LHCN-M2 (cell line): ENCODE data around the gene PLN. TPM values are rescaled to one million over a fixed set of nuclear protein-coding genes. Genes with fewer than 3 reads are reported as not detected.

Experiments used
- DNase-seq: peaks from one replicate; pipeline ENCODE4 v3.0.0-alpha.2; 2012; ENCODE audit warnings: low read depth
- total RNA-seq: library from RNA; depleted of rRNA; stranded (reverse); fragments of >200 nt; gene quantifications from 2 replicates; pipeline ENCODE4 v1.2.3, GENCODE V29; 2014

PLN gene
- total RNA-seq, 1 experiment from 2014 or later, result not detected

DNA sequence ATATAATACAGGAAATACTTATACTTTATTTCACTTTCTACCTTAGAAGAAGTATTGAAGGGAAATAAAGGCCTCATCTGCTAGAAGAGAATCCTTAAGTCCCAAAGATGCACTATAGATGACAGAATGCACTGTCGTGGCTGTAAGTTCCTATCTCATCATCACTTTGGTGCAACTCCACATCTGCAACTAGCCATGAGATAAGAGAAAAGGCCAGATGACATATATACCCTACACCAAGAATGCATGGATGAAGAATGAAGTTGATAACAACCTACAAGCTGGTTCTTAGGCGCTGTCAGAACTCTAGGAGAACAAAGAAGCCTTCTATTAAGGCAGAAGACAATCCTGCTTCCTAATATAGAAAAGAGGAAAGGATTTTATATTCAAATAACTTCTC lies 11.6 kb upstream of the PLN start:
- DNase-seq, result no peak

DNA sequence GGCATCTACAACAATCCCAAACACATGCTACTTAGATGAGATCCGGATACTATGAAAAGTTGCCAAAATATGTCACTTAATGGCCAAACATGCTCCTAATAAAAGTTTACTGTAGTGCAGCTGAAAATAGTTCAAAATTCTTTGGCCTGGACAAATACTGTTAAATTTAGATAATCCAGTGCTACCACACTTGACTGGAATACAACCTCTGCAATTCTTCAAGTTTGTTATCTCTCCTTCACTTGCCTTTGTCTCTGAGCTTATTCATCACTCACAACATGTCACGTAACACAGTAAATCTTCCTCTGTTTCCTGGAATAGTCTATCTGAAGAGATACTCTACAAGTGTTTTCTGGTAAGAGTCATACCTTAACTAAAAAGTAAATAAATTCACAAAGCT lies 10.5 kb upstream of the PLN start:
- DNase-seq, result no peak

DNA sequence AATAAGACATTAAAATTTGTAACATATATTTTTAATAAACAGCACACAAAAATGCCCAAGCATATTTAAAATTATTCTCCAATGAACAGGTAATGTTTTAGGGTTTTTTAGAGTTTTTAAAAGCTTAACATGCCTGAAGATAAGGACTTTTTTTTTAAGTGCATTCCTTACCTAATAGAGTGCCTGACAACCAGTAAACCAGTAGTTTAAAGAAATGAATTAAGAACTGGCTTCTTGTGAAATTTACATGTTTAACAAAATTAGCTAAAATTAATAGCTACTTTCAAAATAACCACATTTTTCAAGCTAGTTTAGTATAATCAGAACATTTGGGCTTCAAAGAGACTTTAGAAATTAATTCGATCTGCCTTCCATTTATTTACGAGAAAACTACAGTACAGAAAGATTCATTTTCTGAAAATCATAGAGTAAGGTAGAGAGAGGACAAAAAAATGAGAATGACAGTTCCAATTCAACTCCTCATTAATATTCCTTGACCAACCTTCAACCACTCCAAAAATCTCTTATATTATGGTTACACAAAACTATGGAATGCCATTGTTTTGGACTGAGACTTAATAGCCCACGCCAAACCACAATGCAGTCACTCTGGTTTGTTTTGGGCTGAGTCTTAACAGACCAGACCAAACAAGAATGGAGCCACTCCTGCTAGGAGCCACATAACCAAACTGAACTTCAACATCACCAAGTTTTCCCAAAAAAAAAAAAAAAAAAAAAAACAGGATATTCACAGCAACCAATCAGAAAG lies 5.7 kb upstream of the PLN start:
- peak; percentile 67 for DNase-seq

DNA sequence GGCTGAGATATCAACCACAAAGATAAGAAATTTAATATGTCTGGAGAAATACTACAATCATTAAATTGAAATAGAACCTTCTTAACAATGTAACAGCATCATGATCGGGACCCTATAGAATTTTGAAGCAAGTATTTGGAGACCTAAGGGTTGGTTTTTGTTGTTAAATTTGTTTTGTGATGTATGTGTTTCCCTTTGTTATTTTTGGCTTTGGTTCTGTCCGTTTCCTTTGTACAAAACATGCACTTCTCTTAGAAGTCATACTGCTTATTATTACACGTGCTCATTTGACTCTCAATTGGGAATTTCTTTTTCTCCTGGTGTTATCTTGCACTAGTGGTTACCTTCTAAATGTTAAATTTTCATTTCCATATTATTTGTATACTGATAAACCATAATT lies 4.0 kb upstream of the PLN start:
- DNase-seq, result no peak

DNA sequence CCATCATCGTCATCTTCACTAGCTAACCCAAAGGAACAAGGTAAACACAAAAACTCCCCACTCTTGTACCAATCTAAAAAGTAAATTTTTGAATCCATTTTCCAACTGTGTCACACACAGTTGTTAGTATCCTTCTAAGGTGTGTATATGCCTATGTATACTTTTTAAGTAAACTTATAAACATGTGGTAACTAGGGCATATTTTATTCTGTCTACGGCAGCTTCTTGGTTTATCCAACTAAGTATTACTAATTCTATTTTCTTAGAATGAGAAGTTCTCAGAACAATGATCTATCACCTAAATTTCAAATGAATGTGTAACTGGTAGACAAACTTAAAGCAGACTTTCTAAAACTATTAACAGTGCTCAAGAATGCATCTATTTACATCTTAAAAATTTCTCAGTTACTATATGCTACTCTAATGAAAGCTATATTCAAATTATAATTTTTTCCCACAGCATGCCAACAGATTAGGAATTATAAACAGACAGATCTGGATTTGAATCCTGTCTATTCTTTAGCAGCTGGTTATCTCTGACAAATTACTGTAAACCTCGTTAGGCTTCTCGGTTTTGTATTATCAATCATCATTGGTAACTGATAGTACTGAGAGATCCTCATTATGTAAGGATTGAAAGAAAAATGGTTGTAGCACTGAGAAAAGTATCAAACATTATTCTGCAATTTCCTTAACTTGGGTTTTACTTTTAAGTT lies 1.8 kb upstream of the PLN start:
- no peak for DNase-seq

DNA sequence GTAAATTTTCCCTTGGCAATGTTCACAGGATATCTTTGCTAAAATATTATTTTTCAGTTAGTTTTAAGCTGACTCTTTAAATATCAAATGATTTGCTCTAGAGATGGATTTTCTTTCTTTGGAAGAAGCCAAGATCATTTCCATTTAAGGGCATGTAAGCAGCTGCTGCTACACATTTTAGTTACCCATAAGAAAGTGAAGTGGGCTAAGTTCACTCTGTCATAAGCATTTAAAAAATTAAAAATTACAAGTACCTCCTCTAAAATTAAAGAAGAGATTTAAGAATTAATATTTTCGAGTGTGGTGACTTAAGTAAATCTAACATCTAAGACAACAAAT lies 1.2 kb upstream of the PLN start:
- no peak for DNase-seq

DNA sequence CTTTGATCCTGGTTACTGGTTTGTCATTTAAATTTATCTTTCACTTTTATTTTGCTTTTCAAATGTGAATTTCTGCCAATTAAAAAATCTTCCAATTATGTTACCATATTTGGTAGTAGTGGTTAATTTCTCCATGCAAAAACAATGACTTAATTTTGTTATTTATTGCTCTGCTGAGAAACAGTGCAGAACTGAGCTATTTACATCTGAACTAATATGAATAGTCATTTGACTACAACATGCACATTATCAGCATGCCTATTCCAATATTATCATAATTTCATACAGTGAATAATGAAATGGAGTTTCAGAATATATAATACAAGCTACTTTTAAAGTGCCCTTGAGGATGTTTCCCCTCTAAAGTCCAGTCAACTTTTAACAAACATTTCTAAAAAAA lies 517 bp downstream of the PLN start:
- DNase-seq, result no peak

DNA sequence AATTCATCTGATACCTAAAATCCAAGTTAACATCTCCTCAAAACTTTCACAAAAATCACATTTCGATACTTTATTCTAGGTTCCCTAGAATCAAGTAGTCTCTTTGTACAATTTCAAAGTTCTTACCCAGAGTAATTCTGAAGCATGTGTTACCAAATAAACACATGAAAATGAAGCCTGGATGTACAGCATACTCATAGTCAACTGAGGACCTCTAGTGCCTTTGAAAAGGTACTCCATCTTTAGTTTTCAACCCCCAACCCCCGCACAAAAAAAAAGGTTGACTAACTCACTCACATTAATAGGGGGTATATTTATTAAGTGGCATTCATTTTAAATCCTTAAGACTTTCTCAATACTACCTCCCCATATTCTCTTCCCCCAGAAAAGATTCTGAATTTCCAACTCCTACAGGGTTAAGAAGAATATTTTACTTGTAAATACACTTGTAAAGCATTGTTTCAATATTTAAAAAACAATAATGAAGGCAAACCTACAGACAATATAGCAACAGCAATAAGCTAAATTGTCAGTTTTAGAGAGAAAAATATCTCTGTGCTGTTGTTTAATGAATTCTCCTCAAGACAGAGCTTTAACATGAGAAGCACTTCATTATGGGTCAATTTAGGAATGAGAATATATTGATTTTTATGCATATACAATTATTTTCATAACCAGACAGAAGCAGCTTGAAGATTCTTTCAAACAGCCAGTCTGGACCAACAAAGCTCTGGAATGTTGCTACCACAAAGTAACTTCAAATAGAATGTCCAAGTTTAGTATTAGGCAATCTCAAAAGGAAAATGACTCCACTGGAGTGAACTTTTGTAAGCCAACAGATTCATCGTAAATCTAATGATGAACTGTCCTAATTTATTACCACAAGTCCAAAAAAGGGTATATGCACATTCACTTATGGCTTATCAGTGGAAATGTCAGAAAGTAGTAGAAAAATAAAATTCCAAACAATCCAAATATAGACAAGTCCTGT lies 3.3 kb downstream of the PLN start:
- peak; percentile 68 for DNase-seq

DNA sequence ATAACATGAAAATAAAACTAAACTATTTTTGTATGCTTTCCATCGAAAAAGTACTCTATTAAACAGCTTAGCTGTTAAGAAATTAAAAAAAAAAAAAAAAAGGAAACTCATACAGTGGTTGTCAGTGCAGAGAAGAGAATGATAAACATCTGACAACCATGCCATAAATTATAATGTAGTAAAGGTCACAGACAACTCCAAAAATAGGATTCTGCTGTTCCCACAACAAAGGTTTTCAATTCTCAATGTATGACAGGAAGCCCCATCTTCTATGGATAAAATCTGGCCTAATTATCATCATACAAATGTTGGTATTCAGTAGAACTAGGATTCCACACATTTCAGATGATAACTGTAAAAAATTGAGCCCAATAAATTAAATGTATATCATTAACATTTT lies 5.0 kb downstream of the PLN start:
- no peak for DNase-seq

DNA sequence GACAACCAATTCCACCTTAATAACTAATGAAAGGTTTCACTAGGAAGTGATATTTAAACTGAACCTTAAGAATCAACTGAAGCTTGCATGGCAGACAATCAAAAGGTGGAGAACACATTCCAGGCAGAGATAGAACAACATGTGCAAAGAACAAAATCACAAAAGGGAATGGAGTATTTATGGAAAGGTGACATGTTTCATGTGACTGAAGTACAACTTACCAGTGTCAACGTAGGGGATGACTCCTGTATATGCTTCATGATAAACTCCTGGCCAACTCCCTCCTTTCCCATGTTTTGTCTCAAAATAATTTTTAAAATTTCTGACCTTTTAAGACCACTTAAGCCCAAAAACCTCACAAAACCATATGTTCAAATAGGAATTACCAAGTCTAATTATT lies 6.6 kb downstream of the PLN start:
- DNase-seq, result no peak

DNA sequence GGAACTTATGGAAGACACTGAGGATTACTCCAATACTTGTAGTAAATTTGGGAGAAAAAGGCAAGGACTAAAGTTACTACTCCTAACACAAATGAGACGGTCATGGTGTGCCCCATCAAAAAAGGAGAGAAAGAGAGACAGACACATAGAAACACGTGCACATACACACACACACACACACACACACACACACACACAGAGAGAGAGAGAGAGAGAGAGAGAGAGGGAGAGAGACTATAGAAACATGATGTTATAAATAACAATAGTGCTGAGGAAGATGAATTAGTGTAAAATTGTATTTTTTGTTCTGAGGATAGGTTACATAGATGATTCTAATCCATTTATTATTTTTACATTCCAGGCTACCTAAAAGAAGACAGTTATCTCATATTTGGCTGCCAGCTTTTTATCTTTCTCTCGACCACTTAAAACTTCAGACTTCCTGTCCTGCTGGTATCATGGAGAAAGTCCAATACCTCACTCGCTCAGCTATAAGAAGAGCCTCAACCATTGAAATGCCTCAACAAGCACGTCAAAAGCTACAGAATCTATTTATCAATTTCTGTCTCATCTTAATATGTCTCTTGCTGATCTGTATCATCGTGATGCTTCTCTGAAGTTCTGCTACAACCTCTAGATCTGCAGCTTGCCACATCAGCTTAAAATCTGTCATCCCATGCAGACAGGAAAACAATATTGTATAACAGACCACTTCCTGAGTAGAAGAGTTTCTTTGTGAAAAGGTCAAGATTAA lies 10.5 kb downstream of the PLN start:
- DNase-seq, result no peak

DNA sequence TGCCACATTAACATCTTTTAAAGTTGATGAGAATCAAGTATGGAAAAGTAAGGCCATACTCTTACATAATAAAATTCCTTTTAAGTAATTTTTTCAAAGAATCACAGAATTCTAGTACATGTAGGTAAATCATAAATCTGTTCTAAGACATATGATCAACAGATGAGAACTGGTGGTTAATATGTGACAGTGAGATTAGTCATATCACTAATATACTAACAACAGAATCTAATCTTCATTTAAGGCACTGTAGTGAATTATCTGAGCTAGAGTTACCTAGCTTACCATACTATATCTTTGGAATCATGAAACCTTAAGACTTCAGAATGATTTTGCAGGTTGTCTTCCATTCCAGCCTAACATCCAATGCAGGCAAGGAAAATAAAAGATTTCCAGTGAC lies 11.6 kb downstream of the PLN start:
- no peak for DNase-seq

DNA sequence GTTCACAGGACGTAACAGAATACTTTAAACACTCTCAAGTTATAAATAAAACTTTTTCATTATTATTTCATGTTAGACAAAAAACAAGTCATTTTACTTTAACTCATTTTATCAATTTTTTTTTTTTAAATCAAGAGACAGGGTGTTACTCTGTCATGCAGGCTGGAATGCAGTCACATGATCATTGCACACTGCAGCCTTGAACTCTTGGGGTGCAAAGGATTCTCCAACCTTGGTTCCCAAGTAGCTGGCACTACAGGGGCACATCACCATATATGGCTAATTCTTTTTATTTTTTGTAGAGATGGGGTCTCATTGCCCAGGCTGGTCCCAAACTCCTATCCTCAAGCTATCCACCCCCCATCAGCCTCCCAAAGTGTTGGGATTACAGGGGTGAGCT lies 14.2 kb downstream of the PLN start:
- no peak for DNase-seq

DNA sequence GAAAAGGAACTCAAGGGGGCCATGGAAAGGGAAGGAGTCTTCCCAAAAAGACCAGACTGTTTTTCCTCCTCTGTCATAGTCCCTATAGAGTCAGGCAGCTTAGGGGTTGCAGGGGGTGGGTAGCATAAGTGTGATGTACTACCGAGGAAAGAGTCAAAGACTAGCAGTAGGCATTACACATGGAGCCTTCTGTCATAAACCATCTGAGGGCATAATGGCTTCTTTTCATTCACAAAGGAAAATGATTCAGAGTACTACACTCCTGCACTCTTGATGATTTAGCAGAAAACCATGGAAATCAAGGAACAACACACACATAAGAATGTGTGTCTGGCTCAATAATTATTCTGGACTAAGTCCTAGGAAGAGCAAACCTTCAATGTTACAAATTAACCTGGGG lies 14.9 kb downstream of the PLN start:
- DNase-seq, result peak; percentile 41

DNA sequence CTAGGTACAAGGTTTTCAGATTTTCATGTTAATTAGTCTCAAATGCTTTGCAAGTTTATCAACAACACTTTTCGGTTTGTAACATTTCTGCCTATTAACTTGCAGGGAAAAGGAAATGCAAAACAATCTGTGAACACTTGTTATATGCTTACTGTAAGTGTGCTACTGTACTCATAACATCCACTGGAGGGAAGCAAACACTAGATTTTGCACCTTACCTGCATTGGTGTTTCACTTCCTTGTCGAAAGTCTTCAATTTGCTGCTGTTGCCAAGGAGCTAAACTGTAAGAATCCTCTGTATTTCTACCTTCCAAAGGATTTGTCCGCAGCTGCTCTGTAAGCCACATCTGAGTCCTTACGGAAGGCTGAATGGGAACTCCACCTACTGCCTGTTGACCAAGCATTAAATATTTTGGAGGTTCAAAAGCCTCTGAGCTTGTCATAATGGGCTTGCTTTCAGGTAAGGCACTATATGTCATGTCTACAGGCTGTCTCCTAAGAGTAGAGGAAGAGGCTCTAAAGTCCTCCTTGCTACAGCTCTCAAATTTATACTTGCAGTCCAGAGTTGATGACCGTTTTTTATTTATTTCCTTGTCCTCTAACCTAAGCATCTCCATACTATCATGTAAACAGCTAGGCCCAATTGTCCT lies 17.3 kb downstream of the PLN start:
- DNase-seq, result no peak

DNA sequence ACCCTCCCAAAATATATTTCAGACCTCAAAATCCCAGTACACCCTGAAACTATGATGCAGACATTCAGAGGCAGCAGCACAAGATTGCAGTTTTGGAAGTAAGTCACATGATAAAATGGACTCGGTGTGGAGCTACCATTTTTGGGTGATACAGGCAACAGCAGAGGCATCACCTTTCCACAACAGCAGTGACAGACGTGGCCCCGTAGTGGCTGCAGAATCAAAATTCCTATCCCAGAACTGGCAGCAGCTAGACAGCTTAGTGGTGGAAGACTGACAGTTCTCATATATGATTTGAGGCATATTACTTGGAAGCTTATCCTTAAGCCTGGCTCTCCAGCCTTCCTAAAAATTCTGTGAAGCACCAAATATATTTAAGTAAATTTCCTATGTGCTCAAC lies 19.9 kb downstream of the PLN start:
- DNase-seq, result no peak

DNA sequence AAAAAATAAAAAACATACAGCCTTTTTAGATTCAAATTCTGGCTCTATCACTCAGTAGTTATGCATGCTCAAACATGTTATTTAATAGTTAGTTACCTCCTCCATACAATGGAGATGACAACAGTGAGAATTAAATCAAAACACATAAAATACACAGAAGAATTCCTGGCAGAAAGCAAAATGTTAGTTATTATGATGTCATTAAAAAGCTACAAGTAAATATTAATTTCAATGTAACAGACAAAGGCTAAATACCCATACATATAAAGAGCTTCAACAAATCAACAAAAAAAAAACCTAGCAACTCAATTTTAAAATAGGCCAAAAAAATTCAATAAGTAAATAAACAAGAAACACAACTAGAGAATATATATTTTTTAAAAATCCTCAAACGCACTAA lies 21.4 kb downstream of the PLN start:
- DNase-seq, result no peak

DNA sequence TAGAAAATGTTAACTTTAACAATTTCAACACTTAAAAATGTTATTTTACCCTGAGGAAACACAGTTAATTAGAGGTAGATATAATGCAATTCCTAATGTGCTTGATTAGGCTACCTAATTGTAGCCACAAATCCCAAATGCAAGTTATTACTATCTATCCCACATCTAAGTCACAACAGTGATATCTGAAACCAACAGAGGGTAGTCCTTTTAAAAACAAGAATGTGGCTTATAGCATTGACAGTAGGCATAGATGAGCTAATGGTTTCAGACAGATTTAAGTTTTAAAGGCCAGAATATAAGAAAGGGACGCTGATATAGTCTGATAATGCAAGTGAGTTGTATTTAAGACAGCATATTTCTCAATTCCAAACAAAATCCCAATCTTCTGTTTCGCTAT lies 23.0 kb downstream of the PLN start:
- no peak for DNase-seq

DNA sequence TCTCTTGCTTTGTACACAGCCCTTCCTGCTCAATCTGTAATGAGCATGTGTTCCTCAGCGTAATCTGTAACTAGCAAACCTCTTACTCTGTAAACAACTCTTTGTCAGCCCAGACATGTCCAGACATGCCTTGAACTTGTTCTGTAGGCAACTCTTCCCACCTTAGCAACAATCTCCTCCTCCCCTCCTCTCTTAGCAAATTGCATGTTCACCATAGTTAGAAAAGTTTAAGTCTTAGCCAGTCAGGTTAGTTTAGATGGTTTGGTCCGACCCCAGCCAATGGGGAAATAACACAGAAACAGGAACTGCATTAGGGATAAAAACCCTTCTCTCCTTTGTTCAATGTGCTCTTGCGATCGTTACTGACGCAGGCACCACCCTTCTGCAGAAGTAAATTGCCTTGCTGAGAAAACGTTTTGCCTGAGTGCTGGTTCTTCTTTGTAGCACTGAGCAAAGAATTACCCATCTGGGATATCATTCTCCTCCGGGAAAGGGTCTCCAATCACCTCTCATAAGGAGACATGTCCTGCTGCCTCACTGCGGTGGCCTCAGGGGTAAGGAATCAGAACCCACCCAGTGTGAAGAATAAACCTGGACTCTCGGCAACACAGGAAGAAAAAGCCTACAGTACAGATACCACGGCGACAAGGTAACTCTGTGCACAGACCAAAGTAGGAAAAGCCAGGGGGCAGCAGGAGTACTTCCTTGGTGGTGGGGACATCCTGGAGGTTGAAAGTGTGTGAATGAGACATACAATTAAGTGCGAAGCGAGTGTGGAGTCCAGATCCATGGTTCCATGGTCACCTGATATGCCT lies 26.2 kb downstream of the PLN start:
- DNase-seq, result peak; percentile 59

DNA sequence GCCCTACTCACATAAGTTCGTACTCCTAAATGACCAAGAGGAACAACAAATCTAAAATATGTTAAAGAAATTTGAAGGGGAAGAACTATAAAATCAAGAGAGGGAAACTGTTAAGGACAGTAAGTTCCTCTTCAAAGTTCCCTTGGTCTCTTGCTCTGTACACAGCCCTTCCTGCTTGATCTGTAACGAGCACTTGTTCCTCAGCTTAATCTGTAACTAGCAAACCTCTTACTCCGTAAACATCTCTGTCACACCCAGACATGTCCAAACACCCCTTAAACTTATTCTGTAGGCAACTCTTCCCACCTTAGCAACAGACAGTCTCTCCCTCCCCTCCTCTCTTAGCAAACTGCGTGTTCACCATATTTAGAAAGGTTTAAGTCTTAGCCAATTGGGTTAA lies 29.9 kb downstream of the PLN start:
- no peak for DNase-seq
